ENCODE data around the gene SMPD2.

SMPD2 gene

DNA sequence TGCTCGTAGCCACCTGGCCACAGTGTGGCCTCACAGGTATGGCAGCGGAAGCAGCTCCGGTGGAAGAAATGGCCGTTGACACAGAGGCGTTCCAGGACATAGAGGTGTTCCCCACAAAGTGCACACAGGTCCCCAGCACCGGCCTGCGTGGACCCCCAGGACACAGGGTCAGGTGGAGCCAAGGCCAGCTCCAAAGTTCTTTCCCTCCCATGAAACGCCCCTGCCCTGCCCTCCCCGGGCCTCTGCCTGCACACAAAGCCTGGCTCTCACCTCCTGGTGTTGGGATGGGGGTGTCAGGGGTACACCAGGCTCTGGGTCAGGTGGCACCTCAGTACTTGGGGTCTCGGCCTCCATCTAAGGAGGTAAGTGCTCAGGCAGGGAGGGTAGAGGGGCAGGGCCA, 6.6 kb downstream of the SMPD2 start:
- no peak for DNase-seq (ENCODE audit: low spot score)

DNA sequence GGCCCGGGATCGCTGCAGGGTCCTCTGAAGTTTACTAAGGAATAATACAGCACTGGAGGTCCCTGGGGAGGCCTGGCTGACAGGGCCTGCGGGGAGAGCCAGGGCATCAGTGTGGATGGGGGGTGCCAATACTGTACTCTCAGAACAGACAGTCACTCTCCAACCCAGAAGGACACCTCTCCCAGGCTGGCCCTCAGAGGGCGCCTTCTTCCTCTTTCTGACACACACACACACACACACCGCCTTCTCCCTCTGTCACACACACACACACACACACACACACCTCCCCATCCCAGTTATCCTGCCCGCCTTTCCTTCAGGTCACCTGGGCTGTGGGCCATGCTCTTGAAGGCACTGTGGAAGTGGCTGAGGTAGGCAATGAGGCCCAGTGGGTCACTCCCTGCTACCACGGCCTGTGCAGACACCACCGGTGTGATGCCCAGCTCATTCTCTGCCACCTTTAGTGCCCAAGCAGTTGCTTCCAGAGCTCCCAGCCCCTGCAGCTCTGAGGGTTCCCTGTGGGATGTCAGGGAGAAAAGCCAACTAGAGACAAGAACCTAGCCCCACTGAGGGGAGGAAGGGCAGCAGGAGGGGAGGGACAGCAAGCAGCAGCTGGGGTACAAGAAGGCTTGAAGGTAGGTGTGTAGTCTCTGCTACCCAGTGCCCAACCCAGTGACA, 7.5 kb downstream of the SMPD2 start:
- DNase-seq (ENCODE audit: low spot score) = no peak

DNA sequence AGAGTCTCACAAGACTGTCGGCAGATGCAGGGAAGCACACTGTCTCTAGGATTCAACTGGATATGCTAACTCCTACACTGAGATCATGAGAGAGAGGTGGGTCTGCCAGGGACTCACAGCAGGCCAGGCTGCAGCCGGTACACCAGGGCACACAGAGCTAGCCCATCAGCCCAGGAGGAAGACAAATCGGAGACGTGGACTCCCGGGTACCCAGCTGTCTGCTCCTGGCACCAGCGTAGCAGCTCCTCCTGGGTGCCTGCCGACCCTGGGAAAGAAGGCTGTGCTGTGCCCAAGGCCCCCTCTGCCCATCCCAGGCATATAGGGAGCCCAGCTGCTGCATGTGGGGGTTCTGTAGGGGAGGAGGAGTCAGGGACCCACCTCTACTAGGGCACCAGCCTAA, 8.1 kb downstream of the SMPD2 start:
- no peak for DNase-seq (ENCODE audit: low spot score)

DNA sequence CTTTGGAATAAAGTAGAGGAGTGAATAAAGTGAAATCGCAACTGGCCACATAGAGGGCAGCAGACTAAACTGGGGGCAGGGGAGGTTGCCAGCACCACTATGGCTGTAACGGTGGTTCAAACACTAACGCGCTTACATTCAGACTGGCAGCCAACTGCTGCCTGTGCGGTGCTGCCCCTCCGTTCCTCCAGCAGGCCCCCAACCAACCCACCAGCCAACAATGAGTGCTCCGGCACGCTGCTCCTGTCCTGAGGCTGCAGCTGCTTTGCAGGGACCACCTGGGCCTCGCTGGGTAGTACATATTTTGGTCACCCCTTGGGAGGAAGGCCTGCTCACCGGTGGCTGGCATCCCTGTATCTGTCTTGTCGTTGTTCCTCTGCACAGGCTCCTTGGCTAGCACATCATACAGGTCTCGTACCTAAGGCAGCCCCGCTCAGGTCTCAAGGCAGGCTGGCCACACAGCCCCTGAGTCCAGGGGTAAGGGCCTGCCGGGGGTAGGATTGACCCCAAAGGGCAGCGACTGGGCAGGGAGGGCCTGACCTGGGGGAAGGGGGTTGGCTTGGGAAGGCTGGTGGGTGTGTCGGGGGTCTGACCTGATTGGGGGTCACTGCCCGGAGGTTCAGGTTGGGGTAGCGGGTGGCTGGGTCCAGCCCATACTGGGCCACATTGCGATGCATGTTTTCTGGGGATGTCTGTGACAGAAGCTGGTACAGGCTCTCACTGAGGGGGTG, 8.7 kb downstream of the SMPD2 start:
- DNase-seq (ENCODE audit: low spot score) = no peak

DNA sequence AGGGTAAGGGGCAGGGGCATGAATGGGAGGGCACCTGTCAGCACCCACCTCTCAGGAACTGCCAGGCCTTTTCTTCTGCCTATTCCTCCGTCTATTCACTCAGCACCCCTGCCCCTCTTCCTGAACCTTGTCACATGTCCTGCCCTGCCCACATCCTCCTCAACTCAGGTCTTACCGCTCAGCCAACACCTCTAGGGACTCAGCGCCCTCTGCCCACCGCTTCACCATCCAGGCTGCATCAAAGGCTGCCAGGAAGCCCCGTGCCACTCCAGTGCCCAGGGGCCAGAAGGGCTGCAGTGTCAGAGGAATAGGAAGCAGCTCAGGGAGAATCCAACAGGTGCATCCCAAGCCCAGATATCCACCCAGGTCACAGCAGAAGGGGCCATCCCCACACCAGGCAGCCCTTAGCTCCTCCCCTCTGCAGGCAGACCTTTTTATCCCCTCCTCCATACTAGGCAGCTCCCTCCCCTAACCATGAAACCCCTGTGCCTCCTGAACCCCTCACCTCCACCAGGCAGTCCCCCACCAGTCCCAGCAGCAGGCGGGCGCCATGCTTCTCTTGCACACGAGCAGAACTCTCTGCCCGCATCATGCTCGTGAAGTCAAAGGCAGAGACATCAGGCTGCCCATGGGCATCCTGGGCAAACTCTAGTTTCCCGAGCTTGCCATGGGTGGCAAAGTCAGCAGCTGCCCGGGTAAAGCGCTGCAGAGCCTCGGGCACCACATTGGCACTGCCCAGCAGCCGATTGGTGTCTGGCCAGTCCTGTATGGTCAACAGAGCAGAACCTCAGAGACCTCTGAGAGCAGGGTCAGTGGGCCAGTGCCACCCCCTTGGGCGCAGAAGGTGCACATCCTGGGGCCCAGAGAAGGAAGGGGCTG, 9.5 kb downstream of the SMPD2 start:
- peak; percentile 20 for DNase-seq (ENCODE audit: low spot score)

DNA sequence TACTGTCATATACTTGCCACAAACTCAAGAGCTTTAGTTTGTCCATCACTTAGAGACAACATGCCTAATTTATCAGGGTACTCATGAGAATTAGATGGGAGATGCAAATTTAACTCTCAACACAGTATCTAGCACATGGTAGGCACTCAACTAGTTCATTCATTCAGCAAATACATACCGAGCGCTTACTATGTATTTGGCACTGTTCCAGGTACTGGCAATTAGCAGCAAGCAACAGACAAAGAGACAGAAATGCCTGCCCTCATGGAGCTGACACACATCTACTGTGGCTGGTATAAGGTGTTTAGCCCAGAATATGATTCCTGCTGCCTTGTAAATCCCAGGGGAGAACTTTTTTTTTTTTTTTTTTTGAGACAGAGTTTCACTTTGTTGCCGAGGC, 10.3 kb downstream of the SMPD2 start:
- DNase-seq (ENCODE audit: low spot score) = no peak

DNA sequence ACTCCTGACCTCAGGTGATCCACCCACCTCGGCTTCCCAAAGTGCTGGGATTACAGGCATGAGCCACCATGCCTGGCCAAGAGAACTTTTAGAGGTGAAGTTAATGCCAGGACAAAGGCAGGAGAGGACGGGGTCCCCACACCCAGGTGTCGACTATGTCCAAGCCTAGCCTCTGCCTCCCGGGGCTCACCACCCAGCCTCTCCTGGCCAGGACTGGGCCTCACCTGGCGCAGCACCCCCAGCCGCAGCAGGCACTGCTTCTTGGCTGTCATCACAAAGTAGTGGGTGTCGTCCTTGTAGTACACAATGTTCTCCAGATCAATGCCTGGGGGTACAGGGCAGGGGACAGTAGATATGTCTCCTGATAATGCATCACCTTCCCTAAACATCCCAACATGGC, 10.9 kb downstream of the SMPD2 start:
- DNase-seq (ENCODE audit: low spot score) = no peak

DNA sequence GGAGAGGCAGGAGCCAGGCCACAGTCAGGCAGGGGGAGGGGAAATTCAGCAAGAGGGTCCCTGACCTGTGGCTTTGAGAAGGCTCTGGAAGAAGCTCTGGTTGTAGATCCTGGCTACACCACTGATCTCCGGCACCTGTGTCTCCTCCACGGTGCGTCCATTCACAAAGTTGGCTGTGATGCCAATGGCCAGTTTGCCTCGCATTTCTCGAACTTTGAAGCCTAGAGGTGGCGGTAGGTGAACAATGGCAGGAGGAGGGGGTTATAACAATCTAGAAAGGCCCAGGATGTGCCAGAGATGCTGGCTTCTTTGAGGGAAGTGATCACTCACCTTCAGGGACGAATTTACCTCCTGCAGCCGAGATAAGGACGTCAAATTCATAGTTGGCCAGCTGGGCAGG, 11.7 kb downstream of the SMPD2 start:
- no peak for DNase-seq (ENCODE audit: low spot score)

DNA sequence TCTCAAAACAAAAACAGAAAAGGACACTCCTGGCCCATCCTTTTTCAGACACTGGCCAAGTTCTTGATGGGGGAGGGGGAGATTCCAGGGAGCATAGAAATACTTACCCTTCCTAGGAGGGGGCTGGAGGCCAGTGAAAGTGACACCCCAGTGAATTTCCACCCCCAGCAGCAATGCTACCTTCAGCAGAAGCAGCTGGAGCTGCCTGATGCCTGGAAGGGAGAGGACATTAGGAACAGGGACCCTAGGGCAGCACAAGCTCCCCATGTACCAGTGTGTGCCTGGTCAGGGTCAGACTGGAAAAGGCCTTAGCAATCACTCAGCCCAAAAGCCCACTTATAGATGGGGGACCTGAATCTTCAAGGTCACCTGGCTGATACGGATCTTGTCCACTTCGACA, 12.6 kb downstream of the SMPD2 start:
- DNase-seq (ENCODE audit: low spot score) = no peak

DNA sequence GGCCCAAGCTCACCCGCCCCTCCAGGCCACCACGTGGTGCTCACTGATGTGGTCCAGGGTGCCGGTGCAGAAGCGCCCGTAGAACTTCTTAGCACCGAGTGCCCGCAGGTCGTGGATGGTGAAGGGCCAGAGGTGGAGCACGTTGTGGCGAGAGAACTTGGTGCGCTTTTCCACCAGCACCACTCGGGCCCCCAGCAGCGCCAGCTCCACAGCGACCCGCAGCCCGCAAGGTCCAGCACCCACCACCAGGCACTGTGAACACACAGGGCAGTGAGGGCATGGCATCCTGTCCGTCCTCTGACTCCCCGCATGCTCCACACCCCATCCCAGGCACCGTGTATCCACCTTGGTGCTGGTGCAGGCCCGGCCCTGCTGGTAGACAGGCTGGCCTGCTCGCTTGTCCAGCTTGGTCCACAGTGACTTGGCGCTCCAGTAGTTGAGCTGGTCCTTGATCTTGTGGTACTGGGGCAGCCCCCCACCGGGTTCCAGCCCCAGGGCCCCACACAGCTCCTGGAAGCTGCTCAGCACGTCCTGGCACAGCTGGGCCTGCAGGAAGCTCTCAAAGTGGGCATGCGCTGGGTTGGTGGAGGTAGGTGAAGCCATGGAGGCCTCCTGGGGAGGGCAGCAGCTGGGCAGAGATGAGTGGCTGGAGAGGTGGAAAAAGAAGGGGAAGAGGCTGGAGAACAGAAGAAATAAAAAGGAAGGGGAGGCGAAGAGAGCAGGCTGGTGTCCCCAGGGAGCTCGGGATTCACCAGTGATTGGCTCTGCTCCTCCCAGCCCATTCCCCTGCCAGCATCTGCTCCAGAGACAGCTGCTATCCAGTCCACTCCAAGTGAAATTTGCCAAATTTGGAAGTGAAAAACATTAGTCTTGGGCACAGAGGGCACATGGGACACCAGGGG, 13.3 kb downstream of the SMPD2 start:
- DNase-seq (ENCODE audit: low spot score) = no peak

DNA sequence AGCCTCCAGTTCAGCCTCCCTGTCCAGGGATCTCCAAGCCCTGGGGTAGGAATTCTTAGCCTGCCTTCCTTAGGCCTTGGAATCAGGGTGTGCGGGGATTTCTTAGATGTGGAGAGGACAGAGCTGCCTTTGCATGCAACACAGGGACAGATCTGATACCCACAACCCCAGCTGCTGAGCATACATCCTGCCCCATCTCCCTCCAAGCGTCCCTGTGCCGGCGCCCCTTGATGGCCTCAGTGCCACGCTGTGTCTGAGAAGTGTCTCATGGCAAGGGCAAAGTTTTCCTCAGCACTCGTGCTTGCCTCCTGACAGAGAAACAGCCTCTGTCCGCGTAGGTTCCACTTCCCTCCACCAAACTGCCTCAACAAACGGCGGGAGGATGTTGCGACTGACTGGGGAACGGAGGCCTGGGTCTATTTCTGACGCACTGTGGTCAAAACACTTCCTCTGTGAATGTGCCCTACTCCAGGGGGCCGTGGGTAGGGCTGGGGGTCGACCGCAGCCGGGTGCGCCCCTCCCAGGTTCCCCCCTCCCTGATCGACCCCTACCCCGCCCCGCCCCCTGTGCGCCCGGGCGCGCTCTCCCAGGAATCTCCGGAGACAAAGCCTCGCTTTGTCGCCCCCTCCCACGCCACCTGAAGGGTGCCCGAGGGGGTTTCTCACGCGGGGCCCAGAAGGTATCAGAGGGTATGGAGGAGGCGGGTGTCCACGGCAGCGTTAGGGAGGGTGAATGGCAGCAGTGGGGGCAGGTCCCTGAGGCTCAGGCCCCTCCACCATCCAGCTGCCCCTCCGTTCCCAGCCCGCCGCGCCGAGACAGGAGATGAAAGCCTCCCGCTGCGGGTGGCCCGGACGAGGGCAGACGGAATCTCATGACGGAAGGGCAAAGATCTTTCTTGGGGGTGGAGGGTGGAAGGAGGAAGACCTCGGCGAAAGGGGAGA, 14.2 kb downstream of the SMPD2 start:
- peak; percentile 78 for DNase-seq (ENCODE audit: low spot score)

DNA sequence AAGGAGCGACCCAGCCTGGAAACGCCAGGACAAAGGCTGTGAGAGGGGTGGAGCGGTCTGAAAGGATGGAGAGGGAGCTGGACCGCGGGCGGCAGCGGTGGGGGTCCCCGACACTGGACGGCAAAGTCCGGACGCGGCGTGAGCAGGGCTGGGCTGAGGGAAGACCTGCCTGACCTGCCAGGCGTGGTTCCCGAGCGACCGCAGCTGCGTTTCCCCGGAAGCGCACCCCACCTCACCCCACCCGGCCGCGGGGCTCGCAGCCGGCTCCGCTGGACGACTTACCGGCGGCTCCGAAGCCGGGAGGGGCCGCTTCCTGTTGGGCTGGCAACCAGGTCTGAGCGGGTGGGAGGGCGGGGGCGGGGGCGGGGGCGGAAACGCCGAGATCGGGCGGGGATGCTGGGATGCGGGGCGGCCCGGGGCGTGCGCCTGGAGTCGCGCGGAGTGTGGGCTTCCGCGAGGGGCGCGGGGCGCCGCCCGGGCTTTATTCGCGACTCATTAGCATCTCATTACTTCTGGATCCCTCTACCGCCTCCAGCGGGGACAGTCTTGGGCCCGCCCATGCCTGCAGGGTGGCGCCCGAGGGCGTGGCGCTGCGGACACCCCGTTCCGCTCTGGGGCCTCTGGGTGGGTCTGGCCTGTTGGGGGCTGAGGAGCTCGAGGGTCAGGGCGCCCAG, 15.1 kb downstream of the SMPD2 start, which contains the start of gene MICAL1:
MICAL1 (minus strand) TSS at position 336 of the 674 bp plus-strand sequence. CDS start 1,576 bp downstream, outside the sequence.
- DNase-seq (ENCODE audit: low spot score) = peak; percentile 84

DNA sequence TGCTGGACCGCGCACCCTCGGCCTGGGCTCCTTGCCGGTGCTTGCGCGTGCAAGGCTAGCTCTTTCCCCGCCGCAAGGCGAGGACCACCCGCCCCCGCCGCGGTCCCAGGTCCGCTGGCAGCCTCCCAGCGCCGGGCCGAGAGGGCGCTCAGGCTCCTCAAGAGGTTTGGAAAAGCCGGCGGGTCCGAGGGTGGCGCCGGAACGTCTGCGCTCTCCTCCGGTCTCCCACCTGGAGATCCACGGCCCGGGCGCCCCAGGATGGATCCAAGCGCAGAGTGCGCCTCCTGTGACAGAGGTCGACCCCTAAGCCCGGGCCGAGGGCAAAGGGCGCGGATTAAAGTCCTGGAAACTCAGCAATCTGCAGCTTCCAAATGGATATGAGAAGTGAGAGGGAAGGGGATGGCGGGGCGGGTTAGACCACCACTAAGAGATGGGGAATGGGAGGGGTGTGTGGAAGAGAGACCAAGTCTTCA, 15.6 kb downstream of the SMPD2 start:
- DNase-seq (ENCODE audit: low spot score) = peak; percentile 17

DNA sequence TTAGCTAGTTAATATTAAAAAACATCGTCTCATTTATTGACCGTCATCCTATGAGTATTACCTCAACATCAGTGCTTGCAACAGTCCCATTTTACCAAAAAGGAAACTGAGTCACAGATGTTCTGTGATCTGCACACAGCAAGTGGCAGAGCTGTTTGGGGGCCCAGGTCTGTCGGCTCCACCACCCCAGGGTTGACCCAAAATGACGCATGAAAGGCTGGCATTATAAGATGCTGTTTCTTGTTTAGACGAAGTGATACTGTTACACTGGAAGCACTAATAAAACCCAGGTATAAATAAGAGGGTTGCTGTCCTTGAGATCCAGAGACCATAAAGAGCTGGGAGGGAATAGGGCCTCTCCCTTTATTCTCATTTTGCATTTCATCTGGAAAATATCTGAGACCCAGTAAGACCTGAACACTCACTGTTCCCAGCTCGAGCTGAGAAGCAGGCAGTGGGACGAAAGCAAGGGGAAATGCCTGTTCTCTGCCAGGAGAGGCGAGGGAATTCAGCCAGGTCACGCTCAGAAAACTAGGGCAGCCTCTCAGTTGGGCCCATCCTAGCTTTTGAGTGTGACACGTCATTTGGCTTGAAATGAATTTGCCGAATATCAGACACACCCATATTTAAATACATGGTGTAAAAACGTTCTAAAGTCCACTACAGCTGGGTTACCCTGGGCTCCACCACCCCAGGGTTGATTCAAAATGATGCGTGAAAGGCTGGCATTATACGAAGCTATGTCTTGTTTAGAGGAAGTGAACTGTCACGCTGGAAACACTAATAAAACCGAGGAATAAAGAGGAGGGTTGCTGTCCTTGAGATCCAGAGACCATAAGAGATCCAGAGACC, 16.4 kb downstream of the SMPD2 start:
- no peak for DNase-seq (ENCODE audit: low spot score)

DNA sequence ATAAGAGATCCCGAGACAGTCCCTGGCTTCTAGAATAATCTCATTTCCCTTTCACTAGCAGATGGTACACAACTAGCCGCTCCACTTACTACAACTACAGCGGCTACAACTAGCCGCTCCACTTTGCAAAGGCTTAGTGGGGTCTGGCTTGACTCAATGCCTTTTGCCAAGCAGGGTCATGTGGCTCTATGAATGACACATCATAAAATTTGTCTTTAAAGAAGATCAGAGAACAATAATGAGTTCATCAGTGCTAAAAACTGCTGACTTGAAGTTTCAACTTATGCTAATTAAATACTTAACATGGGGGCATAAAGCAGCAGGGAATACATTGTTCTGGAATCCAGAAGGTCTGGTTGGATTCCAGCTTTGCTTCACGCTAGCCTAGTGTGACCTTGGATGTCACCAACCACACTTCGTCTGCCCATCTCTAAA, 17.1 kb downstream of the SMPD2 start:
- no peak for DNase-seq (ENCODE audit: low spot score)

DNA sequence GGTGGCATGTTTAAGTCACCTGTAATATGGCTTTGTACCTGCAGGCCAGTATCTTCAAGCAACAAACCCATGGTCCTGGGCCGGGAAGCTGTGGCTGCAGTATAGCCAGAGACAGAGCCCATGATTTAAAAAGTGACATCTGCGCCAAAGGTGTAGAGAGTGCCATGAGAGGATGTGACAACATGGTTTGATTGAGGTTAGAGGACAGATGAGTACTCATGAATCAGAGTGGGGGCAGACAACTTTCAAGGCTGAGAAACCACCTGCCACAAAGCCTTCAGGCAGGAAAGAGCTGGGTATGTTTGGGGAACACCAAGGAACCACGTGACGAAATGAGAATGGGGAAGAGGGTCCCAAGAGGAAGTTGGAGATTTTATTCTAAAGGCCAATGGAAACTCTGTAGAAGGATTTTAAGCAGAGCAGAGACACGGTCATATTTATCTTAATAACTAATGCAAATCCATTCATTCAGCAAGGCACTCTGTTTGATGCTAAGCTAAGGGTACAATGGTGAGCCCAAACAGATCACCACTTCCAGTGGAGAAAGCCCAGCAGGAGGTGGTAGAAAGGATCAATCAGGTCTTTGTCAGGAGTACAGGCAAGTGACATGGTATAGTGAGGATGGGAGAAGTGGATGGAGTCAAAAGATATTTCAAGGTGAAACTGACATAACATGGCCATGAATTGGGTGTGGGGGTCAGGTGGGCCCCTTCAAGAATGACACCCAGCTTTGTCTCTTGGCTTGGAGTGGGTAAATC, 18.4 kb downstream of the SMPD2 start:
- DNase-seq (ENCODE audit: low spot score) = peak; percentile 36

DNA sequence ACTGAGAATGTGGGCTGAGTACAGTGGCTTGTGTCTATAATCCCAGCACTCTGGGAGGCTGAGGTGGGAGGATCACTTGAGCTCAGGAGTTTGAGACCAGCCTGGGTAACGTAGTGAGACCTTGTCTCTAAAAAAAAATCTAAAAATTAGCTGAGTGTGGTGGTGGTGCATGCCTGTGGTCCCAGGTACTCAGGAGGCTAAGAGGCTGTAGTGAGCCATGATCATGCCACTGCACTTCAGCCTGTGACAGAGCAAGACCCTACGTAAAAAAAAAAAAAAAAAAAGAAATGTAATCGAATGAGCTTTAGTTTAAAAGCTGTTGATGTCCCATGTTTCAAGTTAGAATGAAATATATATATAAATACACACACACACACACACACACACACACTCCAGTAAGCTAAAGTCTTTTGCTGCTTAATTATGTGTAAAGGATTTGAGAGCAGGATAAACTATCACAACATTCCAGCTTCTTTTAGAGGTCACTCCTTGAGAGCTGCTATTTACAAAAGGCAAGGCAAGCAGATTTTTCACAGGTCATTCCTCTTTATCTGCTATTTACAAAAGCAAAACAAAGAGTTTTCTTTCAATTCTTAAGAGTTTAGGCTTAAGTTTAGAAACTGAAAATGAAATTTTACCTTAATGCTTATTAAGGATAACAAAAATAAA, 19.8 kb downstream of the SMPD2 start:
- DNase-seq (ENCODE audit: low spot score) = no peak
